Spinal cord (tissue), 10 donors: Measurements from ENCODE around the gene PA2G4. TPM values are rescaled to one million over a fixed set of nuclear protein-coding genes. Genes with fewer than 3 reads are reported as not detected.
A peak's percentile ranks its signal among the peaks of the same experiment; 100 is the strongest.

Source experiments
- DNase-seq, 6 donors: peaks; one replicate each; pipeline versions ENCODE4 v3.0.0 to v3.0.0-alpha.2; 2013 to 2015; ENCODE audit warnings: low spot score in 6 of 6, low read depth in 4 of 6
- H3K27ac ChIP-seq: one replicate; pipeline ENCODE4 v1.5.1; 2013; ENCODE audit warnings: low read depth, low read length, control low read depth
- H3K27me3 ChIP-seq: one replicate; pipeline ENCODE4 v1.6.1; 2013; ENCODE audit warnings: low read length; ENCODE audit not compliant: control insufficient read depth, insufficient read depth
- H3K36me3 ChIP-seq: one replicate; pipeline ENCODE4 v1.6.1; 2013; ENCODE audit warnings: low read length; ENCODE audit not compliant: control insufficient read depth, insufficient read depth
- H3K4me1 ChIP-seq: one replicate; pipeline ENCODE4 v1.6.1; 2013; ENCODE audit warnings: low read length; ENCODE audit not compliant: control insufficient read depth, insufficient read depth
- H3K4me3 ChIP-seq: one replicate; pipeline ENCODE4 v1.5.1; 2013; ENCODE audit warnings: low read depth, low read length, control low read depth
- H3K9me3 ChIP-seq: one replicate; pipeline ENCODE4 v1.6.1; 2013; ENCODE audit warnings: low read length; ENCODE audit not compliant: control insufficient read depth, insufficient read depth
- WGBS: methylation state at CpG from one replicate; pipeline ENCODE4 v1.1.5; 2013; ENCODE audit warnings: missing lambda C conversion rate; ENCODE audit not compliant: insufficient coverage; 5-methylcytosine and 5-hydroxymethylcytosine counted together
- polyA plus RNA-seq, 2 donors: library from polyadenylated mRNA; unstranded; fragments of 120-200 nt; gene quantifications; one replicate each; pipeline ENCODE4 v1.2.1, GENCODE V29; 2013; ENCODE audit not compliant: insufficient read length in 2 of 2
- total RNA-seq, 2 donors: library from RNA; depleted of rRNA in 1 of 2; stranded (reverse); fragments of 120-200 nt in 1 of 2; fragments of >200 nt in 1 of 2; gene quantifications; one replicate each; pipeline versions ENCODE4 v1.2.3 to v1.2.4, GENCODE V29; 2013 to 2014
- donor health status: healthy.

PA2G4 gene
- total and polyA plus RNA-seq, 4 donors = 63.6 to 126 (median 114) TPM

DNA sequence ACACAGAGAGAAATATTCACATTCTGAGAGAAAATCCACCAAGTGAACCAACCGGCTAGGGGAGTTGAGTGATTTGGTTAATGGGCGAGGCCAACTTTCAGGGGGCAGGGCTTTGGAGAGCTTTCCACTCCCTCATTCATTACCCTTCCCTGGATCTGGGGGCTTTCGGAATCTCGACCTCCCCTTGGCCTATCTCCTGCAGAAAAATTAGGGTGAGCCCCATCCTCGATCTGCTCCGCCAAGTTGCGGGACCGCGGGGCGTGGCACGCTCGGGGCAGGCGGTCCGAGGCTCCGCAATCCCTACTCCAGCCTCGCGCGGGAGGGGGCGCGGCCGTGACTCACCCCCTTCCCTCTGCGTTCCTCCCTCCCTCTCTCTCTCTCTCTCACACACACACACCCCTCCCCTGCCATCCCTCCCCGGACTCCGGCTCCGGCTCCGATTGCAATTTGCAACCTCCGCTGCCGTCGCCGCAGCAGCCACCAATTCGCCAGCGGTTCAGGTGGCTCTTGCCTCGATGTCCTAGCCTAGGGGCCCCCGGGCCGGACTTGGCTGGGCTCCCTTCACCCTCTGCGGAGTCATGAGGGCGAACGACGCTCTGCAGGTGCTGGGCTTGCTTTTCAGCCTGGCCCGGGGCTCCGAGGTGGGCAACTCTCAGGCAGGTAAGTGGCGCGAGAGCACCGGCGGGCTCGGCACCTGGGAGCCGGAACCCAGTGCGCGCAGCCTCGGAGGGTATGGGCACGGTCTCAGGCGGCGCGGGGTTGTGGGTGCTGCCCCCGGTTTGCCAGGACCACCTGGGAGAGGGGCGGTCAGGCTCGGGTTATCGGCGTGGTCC lies 24.4 kb upstream of the PA2G4 start, which contains the start of gene ERBB3:
Gene ERBB3, plus strand, starts transcription at position 443 of the 833 bp plus-strand sequence. Its CDS starts 136 bp downstream, at position 579.
- Histone ChIP-seq H3K36me3 (peaks cover 2% of the 10 kb centered on the region), H3K27me3 (peaks cover 31% of the 10 kb centered on the region), H3K4me3 (peak within 1 kb of the TSS; percentile 78), H3K9me3 (no peaks in the 10 kb centered on the region), H3K27ac (peak within 1 kb of the TSS; percentile 88), H3K4me1 (peaks cover 46% of the 10 kb centered on the region)
- DNase-seq = peak in 3 of 6 donors; percentile 29 to 74 (median 50)
- under 1% methylated on average over 57 of the region's 59 CpGs for WGBS

DNA sequence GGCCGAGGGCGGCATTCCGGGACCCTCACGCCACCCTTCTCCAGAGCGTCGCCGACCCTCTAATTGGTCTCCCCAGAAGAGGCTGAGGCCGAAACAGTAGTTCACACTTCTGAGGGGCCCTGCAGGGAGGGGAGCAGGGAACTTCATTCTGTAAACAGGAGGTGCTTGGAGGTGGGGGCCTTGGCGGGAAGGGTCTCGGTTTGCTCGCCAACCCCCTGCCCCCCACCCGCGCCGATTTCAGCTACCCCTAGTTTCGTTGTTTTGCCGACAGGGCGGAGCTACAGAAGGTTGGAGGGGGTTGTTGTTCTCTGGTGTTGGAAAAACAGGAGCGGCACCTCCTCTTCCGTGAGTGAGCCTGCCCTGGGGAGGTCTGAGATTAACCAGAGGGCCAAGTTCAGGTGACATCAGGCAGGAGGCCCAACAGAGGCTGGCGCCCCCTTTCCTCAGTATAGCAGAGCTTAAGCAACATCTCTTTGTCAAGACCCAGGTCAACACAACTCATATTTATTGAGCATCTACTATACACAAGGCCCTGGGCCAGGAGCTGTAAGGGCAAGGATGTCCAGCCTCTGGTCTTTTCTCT lies 23.7 kb upstream of the PA2G4 start:
- Histone ChIP-seq H3K4me3 (peak overlapping the region; percentile 78), H3K36me3 (peaks cover 7% of the 10 kb centered on the region), H3K4me1 (peaks cover 49% of the 10 kb centered on the region), H3K27ac (peak overlapping the region; percentile 88), H3K9me3 (no peaks in the 10 kb centered on the region), H3K27me3 (peaks cover 31% of the 10 kb centered on the region)
- no peak for DNase-seq
- WGBS = 21% methylated on average over 11 of the region's 20 CpGs

DNA sequence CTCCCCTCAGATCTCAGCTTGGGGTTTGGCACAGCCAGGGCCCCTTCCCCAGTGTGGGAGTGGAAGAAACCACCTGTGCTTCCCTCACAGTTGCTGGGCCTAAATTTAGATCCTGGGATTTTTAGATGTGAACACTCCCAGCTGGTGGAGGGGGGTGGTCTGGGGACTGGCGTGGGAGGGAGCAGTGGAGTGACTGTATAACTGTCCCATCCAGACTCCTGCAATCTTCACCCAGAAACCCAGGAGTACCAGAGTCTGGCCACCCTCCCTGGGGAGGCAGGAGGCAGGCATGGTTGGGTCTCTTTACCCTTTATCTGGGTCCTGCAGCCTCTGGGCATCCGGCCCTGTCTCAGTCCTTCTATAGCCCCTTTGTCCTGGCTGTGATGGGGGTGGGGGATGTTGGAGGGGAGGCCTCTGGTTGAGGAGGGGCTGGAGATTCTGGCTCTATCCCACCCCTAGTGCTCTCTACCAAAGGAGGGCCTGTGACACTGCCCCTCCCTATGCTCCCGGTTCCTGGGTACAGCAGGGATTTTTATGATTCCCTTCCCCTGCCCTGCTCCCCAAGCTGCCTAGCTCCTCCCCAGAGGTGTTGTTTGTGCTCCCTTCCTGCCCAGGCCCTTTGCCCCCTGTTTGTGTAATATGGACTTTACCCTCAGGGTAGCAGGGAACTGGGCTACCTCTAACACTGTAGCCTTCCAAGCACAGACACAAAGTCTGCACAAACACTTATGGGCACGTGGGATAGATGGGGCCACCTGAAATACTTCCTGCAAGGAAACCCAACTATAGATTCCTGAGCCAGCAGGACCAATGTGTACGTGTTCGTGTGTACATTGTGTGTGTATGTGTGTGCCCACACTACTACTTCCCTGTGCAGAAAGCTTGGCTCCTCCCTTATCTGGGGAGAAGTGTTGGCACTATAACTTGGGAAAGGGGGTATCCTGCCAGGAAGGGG lies 22.7 kb upstream of the PA2G4 start:
- H3K36me3 ChIP-seq = peaks cover 11% of the 10 kb centered on the region
- peaks cover 31% of the 10 kb centered on the region for H3K27me3 ChIP-seq
- H3K4me3 ChIP-seq = peak overlapping the region; percentile 78
- H3K4me1 ChIP-seq = peaks cover 49% of the 10 kb centered on the region
- H3K27ac ChIP-seq = peak overlapping the region; percentile 88
- H3K9me3 ChIP-seq = no peaks in the 10 kb centered on the region
- DNase-seq = peak in 2 of 6 donors; percentile 54 to 73
- 31% methylated on average over 2 of the region's 6 CpGs for WGBS

DNA sequence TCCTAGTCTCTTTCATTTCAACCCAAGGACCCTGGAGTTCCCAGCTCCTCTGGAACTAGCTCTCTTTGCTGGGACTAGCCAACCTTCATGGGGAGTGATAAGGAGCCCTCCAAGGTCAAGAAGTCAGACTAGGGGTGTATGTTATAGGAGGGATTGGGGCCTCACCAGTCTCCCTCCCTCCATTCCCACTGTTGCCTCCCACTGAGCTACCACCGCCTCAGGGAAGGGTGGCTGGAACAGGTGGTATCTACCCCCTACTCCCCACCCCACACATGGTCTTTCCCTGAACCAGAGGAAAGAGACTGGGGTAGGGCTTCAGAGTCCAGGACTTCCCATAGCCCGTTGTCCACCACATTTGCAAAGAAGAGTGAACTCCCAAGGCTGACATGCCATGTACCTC lies 22.0 kb upstream of the PA2G4 start:
- H3K27me3 ChIP-seq = peaks cover 31% of the 10 kb centered on the region
- no CpG with 5 or more reads among the region's 2 CpGs for WGBS
- DNase-seq = no peak

DNA sequence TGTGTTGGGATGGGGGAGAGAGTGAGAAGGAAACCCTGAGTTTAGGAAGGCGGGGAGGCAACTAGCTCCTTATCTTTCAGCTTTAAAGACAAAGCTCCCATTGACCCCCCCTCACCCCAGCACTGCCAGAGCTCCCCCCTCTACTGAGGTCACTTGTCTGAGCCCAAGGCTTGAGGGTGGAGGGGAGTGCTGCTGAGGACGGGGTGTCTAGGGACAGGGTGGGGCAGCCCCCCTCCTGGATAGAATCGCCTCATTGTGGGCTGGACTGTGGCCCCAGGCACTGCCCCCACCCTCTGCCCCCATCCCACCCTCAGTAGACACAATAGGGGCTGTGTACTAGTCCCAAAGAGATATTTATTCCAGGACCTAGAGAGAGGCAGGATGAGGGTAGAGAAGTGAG lies 21.4 kb upstream of the PA2G4 start:
- peak overlapping the region; percentile 78 for H3K4me3 ChIP-seq
- peaks cover 31% of the 10 kb centered on the region for H3K27me3 ChIP-seq
- peak overlapping the region; percentile 68 for H3K27ac ChIP-seq
- H3K9me3 ChIP-seq = no peaks in the 10 kb centered on the region
- peak in 2 of 6 donors; percentile 10 to 73 for DNase-seq
- peaks cover 55% of the 10 kb centered on the region for H3K4me1 ChIP-seq
- H3K36me3 ChIP-seq = peaks cover 20% of the 10 kb centered on the region
- WGBS = no CpG with 5 or more reads among the region's 3 CpGs

More for the DNA sequence above, 22.0 kb upstream of the PA2G4 start:
- peaks cover 53% of the 10 kb centered on the region for H3K4me1 ChIP-seq
- peak overlapping the region; percentile 78 for H3K4me3 ChIP-seq
- peaks cover 18% of the 10 kb centered on the region for H3K36me3 ChIP-seq
- peak overlapping the region; percentile 88 for H3K27ac ChIP-seq
- H3K9me3 ChIP-seq = no peaks in the 10 kb centered on the region

DNA sequence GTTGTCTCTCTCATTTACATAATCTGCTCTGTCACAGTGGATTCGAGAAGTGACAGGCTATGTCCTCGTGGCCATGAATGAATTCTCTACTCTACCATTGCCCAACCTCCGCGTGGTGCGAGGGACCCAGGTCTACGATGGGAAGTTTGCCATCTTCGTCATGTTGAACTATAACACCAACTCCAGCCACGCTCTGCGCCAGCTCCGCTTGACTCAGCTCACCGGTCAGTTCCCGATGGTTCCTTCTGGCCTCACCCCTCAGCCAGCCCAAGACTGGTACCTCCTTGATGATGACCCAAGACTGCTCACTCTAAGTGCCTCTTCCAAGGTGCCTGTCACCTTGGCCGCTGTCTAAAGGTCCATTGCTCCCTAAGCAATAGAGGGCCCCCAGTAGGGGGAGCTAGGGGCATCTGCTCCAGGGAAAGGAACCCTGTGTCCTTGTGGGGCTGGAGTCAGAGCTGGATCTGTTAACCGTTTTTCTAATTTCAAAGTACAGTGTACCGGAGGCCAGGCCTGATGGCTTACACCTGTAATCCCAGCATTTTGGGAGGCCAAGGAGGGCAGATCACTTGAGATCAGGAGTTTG lies 19.3 kb upstream of the PA2G4 start:
- Histone ChIP-seq H3K27me3 (peaks cover 18% of the 10 kb centered on the region), H3K4me1 (peaks cover 42% of the 10 kb centered on the region), H3K9me3 (no peaks in the 10 kb centered on the region), H3K4me3 (no peak overlapping the region), H3K27ac (no peak overlapping the region), H3K36me3 (peaks cover 20% of the 10 kb centered on the region)
- no peak for DNase-seq
- 87% methylated on average over 15 of the region's 15 CpGs for WGBS

DNA sequence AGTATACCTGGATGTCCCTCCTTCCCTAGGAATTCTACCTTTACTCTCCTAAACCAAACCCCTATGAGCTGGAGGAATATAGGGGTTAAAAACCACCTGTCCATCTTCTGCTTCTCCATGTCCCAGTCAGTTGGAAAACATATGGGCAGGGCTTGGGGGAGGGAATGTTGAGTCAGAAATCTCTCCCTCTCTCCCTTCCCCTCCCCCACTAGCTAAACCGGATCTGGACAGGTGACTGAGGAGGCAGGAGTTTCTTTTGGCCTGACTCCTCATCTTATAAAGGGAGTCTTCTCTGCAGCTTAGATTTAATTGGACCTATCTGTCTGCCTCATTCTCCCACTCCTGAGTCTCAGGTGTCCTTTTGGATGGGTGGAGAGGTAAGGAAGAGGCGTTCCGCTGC lies 18.3 kb upstream of the PA2G4 start:
- Histone ChIP-seq H3K27ac (no peak overlapping the region), H3K4me3 (no peak overlapping the region), H3K27me3 (peaks cover 8% of the 10 kb centered on the region), H3K9me3 (no peaks in the 10 kb centered on the region), H3K4me1 (peaks cover 31% of the 10 kb centered on the region), H3K36me3 (peaks cover 20% of the 10 kb centered on the region)
- no peak for DNase-seq
- WGBS = no CpG with 5 or more reads among the region's 3 CpGs

DNA sequence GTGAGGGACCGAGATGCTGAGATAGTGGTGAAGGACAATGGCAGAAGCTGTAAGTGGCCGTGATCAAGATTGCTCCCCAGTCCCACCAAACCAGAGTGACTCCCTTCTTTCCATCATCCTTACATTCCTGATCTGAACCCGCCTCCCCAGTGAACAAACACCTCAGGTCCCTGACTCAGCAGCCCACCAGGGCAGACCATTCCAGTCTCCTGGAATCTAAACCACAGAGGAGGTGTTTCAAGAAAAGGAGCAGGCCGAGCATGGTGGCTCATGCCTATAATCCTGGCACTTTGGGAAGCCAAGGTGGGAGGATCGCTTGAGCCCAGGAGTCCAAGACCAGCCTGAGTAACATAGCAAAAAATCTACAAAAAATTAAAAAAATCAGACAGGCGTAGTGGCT lies 17.8 kb upstream of the PA2G4 start:
- DNase-seq = no peak
- no peak overlapping the region for H3K4me3 ChIP-seq
- peaks cover 20% of the 10 kb centered on the region for H3K36me3 ChIP-seq
- peaks cover 4% of the 10 kb centered on the region for H3K27me3 ChIP-seq
- no peak overlapping the region for H3K27ac ChIP-seq
- 84% methylated on average over 6 of the region's 6 CpGs for WGBS
- H3K4me1 ChIP-seq = peaks cover 26% of the 10 kb centered on the region
- H3K9me3 ChIP-seq = no peaks in the 10 kb centered on the region

DNA sequence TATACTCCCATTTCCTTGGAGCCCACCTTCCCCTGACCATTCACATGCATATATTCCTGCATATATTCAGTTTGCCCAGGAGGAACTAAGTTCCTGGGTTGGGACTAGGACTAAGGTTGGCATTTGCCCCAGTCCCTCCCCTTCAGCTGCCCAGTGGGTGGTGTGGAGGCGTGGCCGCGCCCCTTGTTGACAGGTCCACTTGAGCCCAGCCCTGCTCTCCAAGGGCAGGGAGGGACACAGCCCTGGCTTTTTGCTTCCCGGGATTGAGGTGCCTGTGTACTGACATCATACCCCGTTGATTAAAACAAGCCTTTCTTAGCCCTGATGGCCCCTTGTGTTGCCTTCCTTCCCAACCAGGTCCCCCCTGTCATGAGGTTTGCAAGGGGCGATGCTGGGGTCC lies 17.1 kb upstream of the PA2G4 start:
- Histone ChIP-seq H3K9me3 (no peaks in the 10 kb centered on the region), H3K27ac (no peak overlapping the region), H3K4me1 (peaks cover 23% of the 10 kb centered on the region), H3K36me3 (peaks cover 20% of the 10 kb centered on the region), H3K4me3 (no peak overlapping the region), H3K27me3 (peaks cover 2% of the 10 kb centered on the region)
- WGBS = 95% methylated on average over 5 of the region's 6 CpGs
- DNase-seq = no peak
